HepG2 (cell line): Measurements from ENCODE around the gene FAM174C. TPM values are rescaled to one million over a fixed set of nuclear protein-coding genes. Genes with fewer than 3 reads are reported as not detected.

ENCODE experiments used
- AHR ChIP-seq: IDR thresholded peaks from 2 replicates; pipeline ENCODE4 v1.6.1; 2018; ENCODE audit warnings: missing genetic modification reagents, missing compliant biosample characterization
- CBX1 ChIP-seq: IDR thresholded peaks from one replicate; pipeline ENCODE4 v1.6.1; 2016; ENCODE audit warnings: antibody characterized with exemption, low read depth
- GTF3A ChIP-seq: sonication (generic); formaldehyde crosslinking; conservative IDR thresholded peaks from 2 replicates; pipeline ENCODE4 v1.4.0; 2020; ENCODE audit warnings: mild to moderate bottlenecking, missing genetic modification reagents
- HOXA7 ChIP-seq: sonication (generic); formaldehyde crosslinking; IDR thresholded peaks from 2 replicates; pipeline ENCODE4 v1.8.1; 2022; ENCODE audit warnings: mild to moderate bottlenecking, missing genetic modification reagents, moderate library complexity
- MAX ChIP-seq: IDR thresholded peaks from 2 replicates; pipeline ENCODE4 v1.6.1; 2012; ENCODE audit warnings: inconsistent platforms
- MAZ ChIP-seq, 2 experiments: sonication (generic) in 1 of 2; formaldehyde crosslinking in 1 of 2; IDR thresholded peaks; 2 replicates each; pipeline versions ENCODE4 v1.5.0 to v1.6.1; 2012 to 2020; ENCODE audit warnings: low read depth in 2 of 2, mild to moderate bottlenecking in 2 of 2, borderline replicate concordance in 1 of 2, improper control_type of control experiment in 1 of 2, low read length in 1 of 2, missing genetic modification reagents in 1 of 2, moderate library complexity in 1 of 2
- PHF20 ChIP-seq: sonication (generic); formaldehyde crosslinking; IDR thresholded peaks from 2 replicates; pipeline ENCODE4 v1.5.0; 2020; ENCODE audit warnings: mild to moderate bottlenecking, missing genetic modification reagents
- RBFOX2 ChIP-seq: fragments of 200-400 bp; formaldehyde crosslinking; IDR thresholded peaks from 2 replicates; pipeline ENCODE4 v1.6.1; 2017; ENCODE audit warnings: low read depth, mild to moderate bottlenecking, low read length
- SP1 ChIP-seq, 2 experiments: fragments of 450-650 bp in 1 of 2; sonication (generic) in 1 of 2; formaldehyde crosslinking in 1 of 2; IDR thresholded peaks; 2 replicates each; pipeline versions ENCODE4 v1.4.0 to v1.6.1; 2016 to 2020; ENCODE audit warnings: missing genetic modification reagents in 1 of 2
- ZBTB38 ChIP-seq: sonication (generic); formaldehyde crosslinking; IDR thresholded peaks from 2 replicates; pipeline ENCODE4 v1.5.1; 2020; ENCODE audit warnings: mild to moderate bottlenecking, missing genetic modification reagents
- ZFP41 ChIP-seq: sonication (generic); formaldehyde crosslinking; IDR thresholded peaks from 2 replicates; pipeline ENCODE4 v1.4.0; 2020; ENCODE audit warnings: mild to moderate bottlenecking, missing genetic modification reagents, borderline replicate concordance
- ZFY ChIP-seq: sonication (generic); formaldehyde crosslinking; IDR thresholded peaks from 2 replicates; pipeline ENCODE4 v1.4.0; 2020; ENCODE audit warnings: missing genetic modification reagents
- ZMYM3 ChIP-seq: sonication (generic); formaldehyde crosslinking; IDR thresholded peaks from 2 replicates; pipeline ENCODE4 v1.5.1; 2020; ENCODE audit warnings: mild to moderate bottlenecking, missing genetic modification reagents
- ZNF329 ChIP-seq: sonication (generic); formaldehyde crosslinking; IDR thresholded peaks from 2 replicates; pipeline ENCODE4 v1.9.0; 2021; ENCODE audit warnings: low read depth, mild to moderate bottlenecking, missing genetic modification reagents
- ZNF460 ChIP-seq: sonication (generic); formaldehyde crosslinking; IDR thresholded peaks from 2 replicates; pipeline ENCODE4 v1.5.1; 2020; ENCODE audit warnings: missing genetic modification reagents, mild to moderate bottlenecking, borderline replicate concordance
- ZNF572 ChIP-seq: sonication (generic); formaldehyde crosslinking; IDR thresholded peaks from 2 replicates; pipeline ENCODE4 v1.5.1; 2020; ENCODE audit warnings: mild to moderate bottlenecking, missing genetic modification reagents
- ZNF883 ChIP-seq: sonication (generic); formaldehyde crosslinking; IDR thresholded peaks from 2 replicates; pipeline ENCODE4 v1.5.1; 2020; ENCODE audit warnings: mild to moderate bottlenecking, missing genetic modification reagents; ENCODE audit errors: not compliant biosample characterization
- ZSCAN30 ChIP-seq: sonication (generic); formaldehyde crosslinking; IDR thresholded peaks from 2 replicates; pipeline ENCODE4 v1.5.0; 2020; ENCODE audit warnings: mild to moderate bottlenecking, missing genetic modification reagents
- polyA plus RNA-seq, 8 experiments: library from polyadenylated mRNA; depleted of rRNA in 3 of 8; stranded (reverse) in 7 of 8; unstranded in 1 of 8; fragments of >200 nt; fragmentation: Illumina TruSeq in 4 of 8; extraction: Trizol in 4 of 8; gene quantifications; 2 replicates each; pipeline versions ENCODE4 v1.2.1 to v1.2.3, GENCODE V29; 2011 to 2016; ENCODE audit warnings: low read depth in 4 of 8, missing spikeins in 1 of 8, mixed read lengths in 1 of 8; ENCODE audit not compliant: insufficient read depth in 1 of 8
- total RNA-seq, 5 experiments: library from RNA; depleted of rRNA; stranded (reverse); fragments of >200 nt; fragmentation: Illumina TruSeq; extraction: Trizol; gene quantifications; 2 replicates each; pipeline ENCODE4 v1.2.3, GENCODE V29; 2016; ENCODE audit warnings: low read depth in 1 of 5
- TF ChIP-seq, protein P1 (sequence below): sonication (generic); formaldehyde crosslinking; IDR thresholded peaks from 2 replicates; pipeline ENCODE4 v1.5.0; 2020; ENCODE audit warnings: mild to moderate bottlenecking, missing genetic modification reagents
- TF ChIP-seq, protein P2 (sequence below): sonication (generic); formaldehyde crosslinking; IDR thresholded peaks from 2 replicates; pipeline ENCODE4 v1.9.0; 2022; ENCODE audit warnings: low read depth, missing genetic modification reagents
- TF ChIP-seq, protein P3 (sequence below): sonication (generic); formaldehyde crosslinking; IDR thresholded peaks from 2 replicates; pipeline ENCODE4 v1.8.1; 2023; ENCODE audit warnings: mild to moderate bottlenecking, inconsistent platforms, moderate library complexity, missing genetic modification reagents, borderline replicate concordance
- TF ChIP-seq, protein P4 (sequence below): sonication (generic); formaldehyde crosslinking; IDR thresholded peaks from 2 replicates; pipeline ENCODE4 v1.4.0; 2020; ENCODE audit warnings: missing genetic modification reagents

Gene FAM174C
- total and polyA plus RNA-seq, 2 of the 13 experiments (the other 11 are each of a cell fraction or from before 2014, with no cell fraction given) = 19.5 to 31.3 TPM

- TF ChIP-seq, protein P1, sequence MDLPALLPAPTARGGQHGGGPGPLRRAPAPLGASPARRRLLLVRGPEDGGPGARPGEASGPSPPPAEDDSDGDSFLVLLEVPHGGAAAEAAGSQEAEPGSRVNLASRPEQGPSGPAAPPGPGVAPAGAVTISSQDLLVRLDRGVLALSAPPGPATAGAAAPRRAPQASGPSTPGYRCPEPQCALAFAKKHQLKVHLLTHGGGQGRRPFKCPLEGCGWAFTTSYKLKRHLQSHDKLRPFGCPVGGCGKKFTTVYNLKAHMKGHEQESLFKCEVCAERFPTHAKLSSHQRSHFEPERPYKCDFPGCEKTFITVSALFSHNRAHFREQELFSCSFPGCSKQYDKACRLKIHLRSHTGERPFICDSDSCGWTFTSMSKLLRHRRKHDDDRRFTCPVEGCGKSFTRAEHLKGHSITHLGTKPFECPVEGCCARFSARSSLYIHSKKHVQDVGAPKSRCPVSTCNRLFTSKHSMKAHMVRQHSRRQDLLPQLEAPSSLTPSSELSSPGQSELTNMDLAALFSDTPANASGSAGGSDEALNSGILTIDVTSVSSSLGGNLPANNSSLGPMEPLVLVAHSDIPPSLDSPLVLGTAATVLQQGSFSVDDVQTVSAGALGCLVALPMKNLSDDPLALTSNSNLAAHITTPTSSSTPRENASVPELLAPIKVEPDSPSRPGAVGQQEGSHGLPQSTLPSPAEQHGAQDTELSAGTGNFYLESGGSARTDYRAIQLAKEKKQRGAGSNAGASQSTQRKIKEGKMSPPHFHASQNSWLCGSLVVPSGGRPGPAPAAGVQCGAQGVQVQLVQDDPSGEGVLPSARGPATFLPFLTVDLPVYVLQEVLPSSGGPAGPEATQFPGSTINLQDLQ (CRISPR knock-in tag) = no peak
- no peak for TF ChIP-seq CBX1
- TF ChIP-seq, protein P2, sequence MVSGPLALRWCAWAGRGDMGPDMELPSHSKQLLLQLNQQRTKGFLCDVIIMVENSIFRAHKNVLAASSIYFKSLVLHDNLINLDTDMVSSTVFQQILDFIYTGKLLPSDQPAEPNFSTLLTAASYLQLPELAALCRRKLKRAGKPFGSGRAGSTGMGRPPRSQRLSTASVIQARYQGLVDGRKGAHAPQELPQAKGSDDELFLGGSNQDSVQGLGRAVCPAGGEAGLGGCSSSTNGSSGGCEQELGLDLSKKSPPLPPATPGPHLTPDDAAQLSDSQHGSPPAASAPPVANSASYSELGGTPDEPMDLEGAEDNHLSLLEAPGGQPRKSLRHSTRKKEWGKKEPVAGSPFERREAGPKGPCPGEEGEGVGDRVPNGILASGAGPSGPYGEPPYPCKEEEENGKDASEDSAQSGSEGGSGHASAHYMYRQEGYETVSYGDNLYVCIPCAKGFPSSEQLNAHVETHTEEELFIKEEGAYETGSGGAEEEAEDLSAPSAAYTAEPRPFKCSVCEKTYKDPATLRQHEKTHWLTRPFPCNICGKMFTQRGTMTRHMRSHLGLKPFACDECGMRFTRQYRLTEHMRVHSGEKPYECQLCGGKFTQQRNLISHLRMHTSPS (CRISPR knock-in tag) = peak; percentile 64; the same call in 1 of the 2 replicates
- no peak for TF ChIP-seq ZNF329 (CRISPR knock-in tag)
- peak; percentile 76 for TF ChIP-seq ZMYM3 (CRISPR knock-in tag)
- TF ChIP-seq SP1 (IDR thresholded peaks at IDR 0.05) = no peak
- 0 out of 2 replicates have a peak, but pooled peaks have one; percentile 17 for TF ChIP-seq SP1 (CRISPR knock-in tag; IDR thresholded peaks at IDR 0.05)
- TF ChIP-seq MAZ (IDR thresholded peaks at IDR 0.05; ENCODE audit: borderline replicate concordance, low read depth, low read length) = no peak
- peak; percentile 43; the same call in 1 of the 2 replicates for TF ChIP-seq MAZ (CRISPR knock-in tag; IDR thresholded peaks at IDR 0.05; ENCODE audit: low read depth)
- TF ChIP-seq RBFOX2 = no peak
- TF ChIP-seq, protein P3, sequence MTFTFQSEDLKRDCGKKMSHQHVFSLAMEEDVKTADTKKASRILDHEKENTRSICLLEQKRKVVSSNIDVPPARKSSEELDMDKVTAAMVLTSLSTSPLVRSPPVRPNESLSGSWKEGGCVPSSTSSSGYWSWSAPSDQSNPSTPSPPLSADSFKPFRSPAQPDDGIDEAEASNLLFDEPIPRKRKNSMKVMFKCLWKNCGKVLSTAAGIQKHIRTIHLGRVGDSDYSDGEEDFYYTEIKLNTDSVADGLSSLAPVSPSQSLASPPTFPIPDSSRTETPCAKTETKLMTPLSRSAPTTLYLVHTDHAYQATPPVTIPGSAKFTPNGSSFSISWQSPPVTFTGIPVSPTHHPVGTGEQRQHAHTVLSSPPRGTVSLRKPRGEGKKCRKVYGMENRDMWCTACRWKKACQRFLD (CRISPR knock-in tag) = no peak
- TF ChIP-seq ZFY (CRISPR knock-in tag) = peak; percentile 26; the same call in 1 of the 2 replicates
- 0 out of 2 replicates have a peak, but pooled peaks have one; percentile 41 for TF ChIP-seq GTF3A (CRISPR knock-in tag)
- TF ChIP-seq MAX = 0 out of 2 replicates have a peak, but pooled peaks have one; percentile 45
- TF ChIP-seq ZNF572 (CRISPR knock-in tag) = 0 out of 2 replicates have a peak, but pooled peaks have one; percentile 34
- no peak for TF ChIP-seq PHF20 (CRISPR knock-in tag)
- TF ChIP-seq ZFP41 (CRISPR knock-in tag) = 0 out of 2 replicates have a peak, but pooled peaks have one; percentile 49
- peak; percentile 54 for TF ChIP-seq ZNF460 (CRISPR knock-in tag)
- TF ChIP-seq ZBTB38 (CRISPR knock-in tag) = 0 out of 2 replicates have a peak, but pooled peaks have one; percentile 9
- TF ChIP-seq, protein P4, sequence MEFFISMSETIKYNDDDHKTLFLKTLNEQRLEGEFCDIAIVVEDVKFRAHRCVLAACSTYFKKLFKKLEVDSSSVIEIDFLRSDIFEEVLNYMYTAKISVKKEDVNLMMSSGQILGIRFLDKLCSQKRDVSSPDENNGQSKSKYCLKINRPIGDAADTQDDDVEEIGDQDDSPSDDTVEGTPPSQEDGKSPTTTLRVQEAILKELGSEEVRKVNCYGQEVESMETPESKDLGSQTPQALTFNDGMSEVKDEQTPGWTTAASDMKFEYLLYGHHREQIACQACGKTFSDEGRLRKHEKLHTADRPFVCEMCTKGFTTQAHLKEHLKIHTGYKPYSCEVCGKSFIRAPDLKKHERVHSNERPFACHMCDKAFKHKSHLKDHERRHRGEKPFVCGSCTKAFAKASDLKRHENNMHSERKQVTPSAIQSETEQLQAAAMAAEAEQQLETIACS (CRISPR knock-in tag) = no peak
- peak; percentile 51 for TF ChIP-seq ZNF883 (CRISPR knock-in tag)
- TF ChIP-seq HOXA7 (CRISPR knock-in tag) = no peak
- peak; percentile 26; the same call in 1 of the 2 replicates for TF ChIP-seq AHR (CRISPR knock-in tag)
- TF ChIP-seq ZSCAN30 (CRISPR knock-in tag) = no peak
These were observed 36.3 kb downstream of the FAM174C start (continued) for GRCh38 chr19:1311543-1312091.
